HG03432 (cell line): ENCODE results near the gene UBR2.
A peak's percentile ranks its signal among the peaks of the same experiment; 100 is the strongest.
"Not testable (repeated sequence)": the region's sequence is repeated elsewhere in the genome, so short reads cannot be mapped to it uniquely, and the experiment has no call there.

ENCODE experiments used
- ATAC-seq: cut with Tn5 transposase; IDR thresholded peaks from one replicate; pipeline ENCODE4 v1.9.1; 2021; ENCODE audit warnings: mild to moderate bottlenecking, moderate library complexity; ENCODE audit not compliant: unreplicated experiment

UBR2 gene

GRCh38 chr6:42726485-42727086 is 162.8 kb downstream of the UBR2 start:
- peak; percentile 67 for ATAC-seq

DNA sequence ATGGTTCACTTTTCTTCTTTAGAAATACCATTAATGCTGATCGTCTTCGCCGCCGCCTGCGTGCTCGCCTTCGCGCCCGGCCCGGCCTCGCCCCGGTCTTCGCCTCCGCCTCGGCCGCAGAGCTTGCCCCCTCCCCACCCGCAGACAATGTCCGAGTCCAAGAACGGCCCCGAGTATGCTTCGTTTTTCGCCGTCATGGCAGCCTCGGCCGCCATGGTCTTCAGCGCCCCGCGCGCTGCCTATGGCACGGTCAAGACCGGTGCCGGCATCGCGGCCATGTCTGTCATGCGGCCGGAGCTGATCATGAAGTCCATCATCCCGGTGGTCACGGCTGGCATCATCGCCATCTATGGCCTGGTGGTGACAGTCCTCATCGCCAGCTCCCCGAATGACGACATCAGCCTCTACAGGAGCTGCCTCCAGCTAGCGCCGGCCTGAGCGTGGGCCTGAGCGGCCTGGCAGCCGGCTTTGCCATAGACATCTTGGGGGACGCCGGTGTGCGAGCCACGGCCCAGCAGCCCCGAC is 163.3 kb downstream of the UBR2 start:
- no peak for ATAC-seq

GRCh38 chr6:42727627-42728026 is 163.8 kb downstream of the UBR2 start:
- no peak for ATAC-seq

- ATAC-seq: no peak
These were observed 165.9 kb downstream of the UBR2 start for GRCh38 chr6:42729731-42730130.

DNA sequence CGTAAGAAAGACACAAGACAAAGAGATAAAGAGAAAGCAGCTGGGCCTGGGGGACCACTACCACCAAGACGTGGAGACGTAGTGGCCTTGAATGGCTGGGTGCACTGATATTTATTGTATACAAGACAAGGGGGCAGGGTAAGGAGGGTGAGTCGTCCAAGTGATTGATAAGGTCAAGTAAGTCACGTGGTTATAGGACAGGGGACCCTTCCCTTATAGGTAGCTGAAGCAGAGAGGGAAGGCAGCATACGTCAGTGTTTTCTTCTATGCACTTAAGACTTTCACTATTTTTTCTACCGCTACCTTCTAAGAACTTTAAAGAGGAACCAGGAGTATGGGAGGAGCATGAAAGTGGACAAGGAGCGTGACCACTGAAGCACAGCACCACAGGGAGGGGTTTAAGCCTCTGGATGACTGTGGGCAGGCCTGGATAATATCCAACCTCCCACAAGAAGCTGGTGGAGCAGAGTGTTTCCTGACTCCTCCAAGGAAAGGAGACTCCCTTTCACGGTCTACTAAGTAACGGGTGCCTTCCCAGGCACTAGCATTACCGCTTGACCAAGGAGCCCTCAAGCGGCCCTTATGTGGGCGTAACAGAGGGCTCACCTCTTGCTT is 170.1 kb downstream of the UBR2 start:
- not testable (repeated sequence) for ATAC-seq

GRCh38 chr6:42735976-42736375 is 172.1 kb downstream of the UBR2 start:
- no peak for ATAC-seq

DNA sequence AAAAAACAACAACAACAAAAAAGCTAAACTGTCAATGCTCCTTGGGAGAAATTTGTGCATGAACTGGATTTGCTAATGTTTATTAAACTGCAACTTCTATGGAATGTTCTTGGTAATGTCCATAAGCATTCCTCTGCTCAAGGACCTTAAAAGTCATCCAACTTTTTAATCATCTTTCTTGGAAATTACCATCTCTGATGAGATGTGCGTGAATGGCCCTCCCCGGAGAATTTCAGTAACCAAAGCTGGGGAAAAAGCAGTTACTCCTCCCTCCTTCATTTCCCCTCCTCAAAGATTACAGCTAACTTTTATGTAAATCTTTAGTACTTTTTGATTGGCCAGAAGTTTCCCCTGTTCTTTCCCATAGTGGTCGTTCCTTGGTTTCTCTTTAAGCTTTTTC is 176.9 kb downstream of the UBR2 start:
- no peak for ATAC-seq

- no peak for ATAC-seq
These were observed 178.5 kb downstream of the UBR2 start for GRCh38 chr6:42742116-42742894.
